Measurements from ENCODE around the gene CLIC2. TPM values are rescaled to one million over a fixed set of nuclear protein-coding genes. Genes with fewer than 3 reads are reported as not detected.
"Not testable (repeated sequence)": the region's sequence is repeated elsewhere in the genome, so short reads cannot be mapped to it uniquely, and the experiment has no call there.

CLIC2 gene
- total RNA-seq (ENCODE audit: unreplicated experiment): not detected
- long read RNA-seq: 0 reads

- H3K36me3 Mint-ChIP-seq (ENCODE audit: low read depth, unreplicated experiment): no peaks in the 10 kb centered on the region
- H3K4me3 Mint-ChIP-seq (ENCODE audit: unreplicated experiment): no peak within 1 kb of the TSS
- no peak for DNase-seq (ENCODE audit: low spot score)
- H3K27ac Mint-ChIP-seq (ENCODE audit: unreplicated experiment): no peak within 1 kb of the TSS
- peaks cover 7% of the 10 kb centered on the region for H3K4me1 Mint-ChIP-seq (ENCODE audit: unreplicated experiment)
- no peaks in the 10 kb centered on the region for H3K9me3 Mint-ChIP-seq (ENCODE audit: unreplicated experiment)
- no peak for TF ChIP-seq CTCF (IDR thresholded peaks at IDR 0.05; ENCODE audit: unreplicated experiment)
- H3K27me3 Mint-ChIP-seq (ENCODE audit: unreplicated experiment): no peaks in the 10 kb centered on the region
Measured at GRCh38 chrX:155334486-155335336, at the start of gene CLIC2. Gene CLIC2, minus strand, starts transcription at chrX:155334614. Its CDS starts 187 bp downstream, at chrX:155334427.

- not testable (repeated sequence) for DNase-seq (ENCODE audit: low spot score); H3K4me3 Mint-ChIP-seq (ENCODE audit: unreplicated experiment); H3K4me1 Mint-ChIP-seq (ENCODE audit: unreplicated experiment); H3K36me3 Mint-ChIP-seq (ENCODE audit: low read depth, unreplicated experiment); H3K27ac Mint-ChIP-seq (ENCODE audit: unreplicated experiment); H3K27me3 Mint-ChIP-seq (ENCODE audit: unreplicated experiment); H3K9me3 Mint-ChIP-seq (ENCODE audit: unreplicated experiment)
Measured at GRCh38 chrX:155382529-155382967, 48.1 kb upstream of the CLIC2 start.

GRCh38 chrX:155381843-155382528 lies 47.6 kb upstream of the CLIC2 start, which contains the start of gene F8A2:
Gene F8A2, plus strand, starts transcription at chrX:155382095. Its CDS starts 20 bp downstream, at chrX:155382115.
- not testable (repeated sequence) for H3K27me3 Mint-ChIP-seq (ENCODE audit: unreplicated experiment); H3K4me3 Mint-ChIP-seq (ENCODE audit: unreplicated experiment); H3K9me3 Mint-ChIP-seq (ENCODE audit: unreplicated experiment); H3K27ac Mint-ChIP-seq (ENCODE audit: unreplicated experiment); DNase-seq (ENCODE audit: low spot score); H3K4me1 Mint-ChIP-seq (ENCODE audit: unreplicated experiment); H3K36me3 Mint-ChIP-seq (ENCODE audit: low read depth, unreplicated experiment)

- not testable (repeated sequence) for H3K36me3 Mint-ChIP-seq (ENCODE audit: low read depth, unreplicated experiment); H3K27me3 Mint-ChIP-seq (ENCODE audit: unreplicated experiment); H3K27ac Mint-ChIP-seq (ENCODE audit: unreplicated experiment); H3K4me3 Mint-ChIP-seq (ENCODE audit: unreplicated experiment); DNase-seq (ENCODE audit: low spot score); H3K4me1 Mint-ChIP-seq (ENCODE audit: unreplicated experiment); H3K9me3 Mint-ChIP-seq (ENCODE audit: unreplicated experiment)
Measured at GRCh38 chrX:155379802-155380201, 45.4 kb upstream of the CLIC2 start.

- H3K27ac Mint-ChIP-seq (ENCODE audit: unreplicated experiment); H3K36me3 Mint-ChIP-seq (ENCODE audit: low read depth, unreplicated experiment); H3K9me3 Mint-ChIP-seq (ENCODE audit: unreplicated experiment); H3K4me3 Mint-ChIP-seq (ENCODE audit: unreplicated experiment); H3K4me1 Mint-ChIP-seq (ENCODE audit: unreplicated experiment); DNase-seq (ENCODE audit: low spot score); H3K27me3 Mint-ChIP-seq (ENCODE audit: unreplicated experiment): not testable (repeated sequence)
Measured at GRCh38 chrX:155373777-155374458, 39.5 kb upstream of the CLIC2 start.

- not testable (repeated sequence) for H3K9me3 Mint-ChIP-seq (ENCODE audit: unreplicated experiment); H3K4me3 Mint-ChIP-seq (ENCODE audit: unreplicated experiment); H3K27me3 Mint-ChIP-seq (ENCODE audit: unreplicated experiment); DNase-seq (ENCODE audit: low spot score); H3K36me3 Mint-ChIP-seq (ENCODE audit: low read depth, unreplicated experiment); H3K4me1 Mint-ChIP-seq (ENCODE audit: unreplicated experiment); H3K27ac Mint-ChIP-seq (ENCODE audit: unreplicated experiment)
Measured at GRCh38 chrX:155363712-155364111, 29.3 kb upstream of the CLIC2 start.

- H3K27ac Mint-ChIP-seq (ENCODE audit: unreplicated experiment); H3K27me3 Mint-ChIP-seq (ENCODE audit: unreplicated experiment); DNase-seq (ENCODE audit: low spot score); H3K4me1 Mint-ChIP-seq (ENCODE audit: unreplicated experiment); H3K4me3 Mint-ChIP-seq (ENCODE audit: unreplicated experiment); H3K36me3 Mint-ChIP-seq (ENCODE audit: low read depth, unreplicated experiment); H3K9me3 Mint-ChIP-seq (ENCODE audit: unreplicated experiment): not testable (repeated sequence)
Measured at GRCh38 chrX:155349448-155349847, 15.0 kb upstream of the CLIC2 start.

- H3K9me3 Mint-ChIP-seq (ENCODE audit: unreplicated experiment); H3K36me3 Mint-ChIP-seq (ENCODE audit: low read depth, unreplicated experiment); H3K27ac Mint-ChIP-seq (ENCODE audit: unreplicated experiment); H3K4me3 Mint-ChIP-seq (ENCODE audit: unreplicated experiment); H3K4me1 Mint-ChIP-seq (ENCODE audit: unreplicated experiment); DNase-seq (ENCODE audit: low spot score); H3K27me3 Mint-ChIP-seq (ENCODE audit: unreplicated experiment): not testable (repeated sequence)
Measured at GRCh38 chrX:155345689-155346088, 11.3 kb upstream of the CLIC2 start.

GRCh38 chrX:155335337-155335712 lies 911 bp upstream of the CLIC2 start:
- DNase-seq (ENCODE audit: low spot score); H3K27ac Mint-ChIP-seq (ENCODE audit: unreplicated experiment); H3K36me3 Mint-ChIP-seq (ENCODE audit: low read depth, unreplicated experiment); H3K27me3 Mint-ChIP-seq (ENCODE audit: unreplicated experiment); H3K4me3 Mint-ChIP-seq (ENCODE audit: unreplicated experiment); H3K4me1 Mint-ChIP-seq (ENCODE audit: unreplicated experiment); H3K9me3 Mint-ChIP-seq (ENCODE audit: unreplicated experiment): not testable (repeated sequence)

All from endothelial cell (in vitro differentiated cells).